Neural progenitor cell (in vitro differentiated cells): Measurements from ENCODE around the gene FARS2. TPM values are rescaled to one million over a fixed set of nuclear protein-coding genes. Genes with fewer than 3 reads are reported as not detected.
A peak's percentile ranks its signal among the peaks of the same experiment; 100 is the strongest.

ENCODE experiments used
- DNase-seq: peaks from one replicate; pipeline ENCODE4 v3.0.0-alpha.2; 2016; ENCODE audit warnings: low spot score
- H2AFZ ChIP-seq: fragments of 200-600 bp; sonication (generic); replicated peaks from 2 replicates; pipeline ENCODE4 v1.6.1; 2016; ENCODE audit warnings: antibody characterized with exemption
- H3F3A ChIP-seq: fragments of 200-600 bp; sonication (generic); 2 replicates; pipeline ENCODE4 v1.6.1; 2016; ENCODE audit warnings: antibody characterized with exemption, low read depth
- H3K27ac ChIP-seq: fragments of 200-600 bp; sonication (generic); 2 replicates; pipeline ENCODE4 v1.5.1; 2016; ENCODE audit warnings: mild to moderate bottlenecking
- H3K27me3 ChIP-seq: fragments of 200-600 bp; sonication (generic); 2 replicates; pipeline ENCODE4 v1.6.1; 2016; ENCODE audit warnings: mild to moderate bottlenecking, moderate library complexity
- H3K36me3 ChIP-seq: fragments of 200-600 bp; sonication (generic); 2 replicates; pipeline ENCODE4 v1.5.1; 2016
- H3K4me1 ChIP-seq: fragments of 200-600 bp; sonication (generic); 2 replicates; pipeline ENCODE4 v1.6.1; 2016; ENCODE audit warnings: mixed run types
- H3K4me2 ChIP-seq: fragments of 200-600 bp; sonication (generic); 2 replicates; pipeline ENCODE4 v1.6.1; 2016
- H3K4me3 ChIP-seq: fragments of 200-600 bp; sonication (generic); 2 replicates; pipeline ENCODE4 v1.5.1; 2016
- H3K79me2 ChIP-seq: fragments of 200-600 bp; sonication (generic); 2 replicates; pipeline ENCODE4 v1.6.1; 2016; ENCODE audit warnings: low read depth
- H3K9ac ChIP-seq: fragments of 200-600 bp; sonication (generic); 2 replicates; pipeline ENCODE4 v1.6.1; 2016
- H3K9me3 ChIP-seq: fragments of 200-600 bp; sonication (generic); 2 replicates; pipeline ENCODE4 v1.5.1; 2016; ENCODE audit warnings: low read depth
- H4K20me1 ChIP-seq: fragments of 200-600 bp; sonication (generic); 2 replicates; pipeline ENCODE4 v1.6.1; 2016; ENCODE audit warnings: low read depth
- H3K27ac Mint-ChIP-seq: 3 replicates; pipeline ENCODE4 v1.8.0; 2021; ENCODE audit warnings: mixed read lengths
- H3K27me3 Mint-ChIP-seq: 2 replicates; pipeline ENCODE4 v1.8.0; 2022; ENCODE audit warnings: low read depth, mild to moderate bottlenecking, inconsistent platforms, moderate library complexity, mixed read lengths; ENCODE audit not compliant: insufficient read depth
- H3K36me3 Mint-ChIP-seq: 3 replicates; pipeline ENCODE4 v1.8.0; 2021; ENCODE audit warnings: mixed read lengths
- H3K4me1 Mint-ChIP-seq: 3 replicates; pipeline ENCODE4 v1.8.0; 2021; ENCODE audit warnings: mixed read lengths
- H3K4me3 Mint-ChIP-seq: 3 replicates; pipeline ENCODE4 v1.8.0; 2021; ENCODE audit warnings: mild to moderate bottlenecking, moderate library complexity, mixed read lengths
- H3K9me3 Mint-ChIP-seq: 3 replicates; pipeline ENCODE4 v1.8.0; 2020; ENCODE audit warnings: mixed read lengths
- EZH2 ChIP-seq: fragments of 200-600 bp; sonication (generic); IDR thresholded peaks from 2 replicates; pipeline ENCODE4 v1.6.1; 2017; ENCODE audit warnings: antibody characterized with exemption, mild to moderate bottlenecking, moderate library complexity
- EZH2phosphoT487 ChIP-seq: fragments of 200-600 bp; sonication (generic); IDR thresholded peaks from 2 replicates; pipeline ENCODE4 v1.6.1; 2017; ENCODE audit warnings: antibody characterized with exemption
- total RNA-seq: library from RNA; depleted of rRNA; stranded (reverse); fragments of >200 nt; gene quantifications from 2 replicates; pipeline ENCODE4 v1.2.3, GENCODE V29; 2015; ENCODE audit warnings: low replicate concordance
- TF ChIP-seq, protein P1 (sequence below): fragments of 200-600 bp; sonication (generic); IDR thresholded peaks from 2 replicates; pipeline ENCODE4 v1.5.1; 2017; ENCODE audit warnings: antibody characterized with exemption, mild to moderate bottlenecking

FARS2 gene
- total RNA-seq, 1 donor from 2014 or later, result 10.8 TPM

GRCh38 chr6:5395719-5396118 is 134.4 kb downstream of the FARS2 start:
- Histone ChIP-seq H3F3A (no peaks in the 10 kb centered on the region), H3K4me2 (no peak overlapping the region), H3K4me1 (no peaks in the 10 kb centered on the region), H3K9me3 (no peaks in the 10 kb centered on the region), H4K20me1 (no peaks in the 10 kb centered on the region), H3K79me2 (no peaks in the 10 kb centered on the region), H3K27me3 (no peaks in the 10 kb centered on the region), H3K36me3 (no peaks in the 10 kb centered on the region), H3K9ac (no peak overlapping the region), H3K4me3 (no peak overlapping the region), H2AFZ (no peak overlapping the region), H3K27ac (no peak overlapping the region)
- Mint-ChIP-seq H3K36me3 (no peaks in the 10 kb centered on the region), H3K4me3 (no peak overlapping the region), H3K9me3 (no peaks in the 10 kb centered on the region), H3K27ac (no peak overlapping the region), H3K4me1 (no peaks in the 10 kb centered on the region), H3K27me3 (no peaks in the 10 kb centered on the region)
- no peak for TF ChIP-seq EZH2
- no peak for TF ChIP-seq EZH2phosphoT487
- TF ChIP-seq, protein P1, sequence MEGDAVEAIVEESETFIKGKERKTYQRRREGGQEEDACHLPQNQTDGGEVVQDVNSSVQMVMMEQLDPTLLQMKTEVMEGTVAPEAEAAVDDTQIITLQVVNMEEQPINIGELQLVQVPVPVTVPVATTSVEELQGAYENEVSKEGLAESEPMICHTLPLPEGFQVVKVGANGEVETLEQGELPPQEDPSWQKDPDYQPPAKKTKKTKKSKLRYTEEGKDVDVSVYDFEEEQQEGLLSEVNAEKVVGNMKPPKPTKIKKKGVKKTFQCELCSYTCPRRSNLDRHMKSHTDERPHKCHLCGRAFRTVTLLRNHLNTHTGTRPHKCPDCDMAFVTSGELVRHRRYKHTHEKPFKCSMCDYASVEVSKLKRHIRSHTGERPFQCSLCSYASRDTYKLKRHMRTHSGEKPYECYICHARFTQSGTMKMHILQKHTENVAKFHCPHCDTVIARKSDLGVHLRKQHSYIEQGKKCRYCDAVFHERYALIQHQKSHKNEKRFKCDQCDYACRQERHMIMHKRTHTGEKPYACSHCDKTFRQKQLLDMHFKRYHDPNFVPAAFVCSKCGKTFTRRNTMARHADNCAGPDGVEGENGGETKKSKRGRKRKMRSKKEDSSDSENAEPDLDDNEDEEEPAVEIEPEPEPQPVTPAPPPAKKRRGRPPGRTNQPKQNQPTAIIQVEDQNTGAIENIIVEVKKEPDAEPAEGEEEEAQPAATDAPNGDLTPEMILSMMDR, result no peak
- DNase-seq, result no peak

DNA sequence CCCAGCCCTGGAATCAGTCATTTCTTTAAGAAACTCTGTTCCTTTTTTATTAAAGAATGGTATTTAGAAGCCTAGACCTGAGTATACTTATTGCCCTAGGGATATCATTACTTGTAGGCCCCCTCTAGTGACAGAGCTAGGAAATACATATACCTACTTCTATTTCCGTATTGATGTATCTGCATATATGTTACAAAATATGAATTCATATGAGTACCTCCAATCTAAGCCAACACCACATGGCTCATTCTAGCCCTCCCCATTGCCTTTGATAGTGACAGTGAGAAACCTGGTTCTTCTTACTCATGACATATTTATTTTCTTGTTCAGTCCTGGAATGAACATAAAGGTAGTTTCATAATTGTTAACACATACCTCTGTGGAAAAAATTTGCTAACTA is 137.2 kb downstream of the FARS2 start:
- Histone ChIP-seq H3K4me3 (no peak overlapping the region), H3K36me3 (peaks cover 7% of the 10 kb centered on the region), H3K9me3 (peaks cover 6% of the 10 kb centered on the region), H3K4me1 (peaks cover 11% of the 10 kb centered on the region), H3K9ac (no peak overlapping the region), H2AFZ (no peak overlapping the region), H3K27me3 (no peaks in the 10 kb centered on the region), H3F3A (peaks cover 8% of the 10 kb centered on the region), H3K4me2 (no peak overlapping the region), H3K79me2 (no peaks in the 10 kb centered on the region), H3K27ac (no peak overlapping the region), H4K20me1 (no peaks in the 10 kb centered on the region)
- H3K4me3 Mint-ChIP-seq, result no peak overlapping the region
- peaks cover 3% of the 10 kb centered on the region for H3K36me3 Mint-ChIP-seq
- H3K9me3 Mint-ChIP-seq, result peaks cover 5% of the 10 kb centered on the region
- DNase-seq, result peak; percentile 47
- H3K4me1 Mint-ChIP-seq, result no peaks in the 10 kb centered on the region
- H3K27me3 Mint-ChIP-seq, result no peaks in the 10 kb centered on the region
- H3K27ac Mint-ChIP-seq, result no peak overlapping the region
- no peak for TF ChIP-seq EZH2
- TF ChIP-seq, protein P1, result peak; percentile 64
- TF ChIP-seq EZH2phosphoT487, result no peak

GRCh38 chr6:5399391-5399790 is 138.1 kb downstream of the FARS2 start:
- no peak overlapping the region for H3K27ac Mint-ChIP-seq
- no peak overlapping the region for H3K4me3 Mint-ChIP-seq
- Histone ChIP-seq H3K4me2 (no peak overlapping the region), H3K27me3 (no peaks in the 10 kb centered on the region), H3K4me1 (peaks cover 12% of the 10 kb centered on the region), H3K79me2 (no peaks in the 10 kb centered on the region), H3K36me3 (peaks cover 7% of the 10 kb centered on the region), H3K4me3 (no peak overlapping the region), H3K9ac (no peak overlapping the region), H2AFZ (no peak overlapping the region), H3K9me3 (peaks cover 6% of the 10 kb centered on the region), H3K27ac (no peak overlapping the region), H4K20me1 (no peaks in the 10 kb centered on the region), H3F3A (peaks cover 8% of the 10 kb centered on the region)
- peaks cover 3% of the 10 kb centered on the region for H3K36me3 Mint-ChIP-seq
- no peaks in the 10 kb centered on the region for H3K4me1 Mint-ChIP-seq
- H3K9me3 Mint-ChIP-seq, result peaks cover 5% of the 10 kb centered on the region
- no peaks in the 10 kb centered on the region for H3K27me3 Mint-ChIP-seq
- TF ChIP-seq EZH2phosphoT487 (no peak), EZH2 (no peak)
- TF ChIP-seq, protein P1, result no peak
- no peak for DNase-seq
